Ecto neural progenitor cell (in vitro differentiated cells): Measurements from ENCODE around the gene ASIC4.
A peak's percentile ranks its signal among the peaks of the same experiment; 100 is the strongest.

Source experiments
- DNase-seq: peaks from one replicate; pipeline ENCODE4 v3.0.0-alpha.2; 2018; ENCODE audit warnings: low spot score

ASIC4 gene

DNA sequence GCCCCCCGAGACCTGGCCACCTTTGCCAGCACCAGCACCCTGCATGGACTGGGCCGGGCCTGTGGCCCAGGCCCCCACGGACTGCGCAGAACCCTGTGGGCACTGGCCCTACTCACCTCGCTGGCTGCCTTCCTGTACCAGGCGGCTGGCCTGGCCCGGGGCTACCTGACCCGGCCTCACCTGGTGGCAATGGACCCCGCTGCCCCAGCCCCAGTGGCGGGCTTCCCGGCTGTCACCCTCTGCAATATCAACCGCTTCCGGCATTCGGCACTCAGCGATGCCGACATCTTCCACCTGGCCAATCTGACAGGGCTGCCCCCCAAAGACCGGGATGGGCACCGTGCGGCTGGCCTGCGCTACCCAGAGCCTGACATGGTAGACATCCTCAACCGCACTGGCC lies 554 bp downstream of the ASIC4 start:
- no peak for DNase-seq

DNA sequence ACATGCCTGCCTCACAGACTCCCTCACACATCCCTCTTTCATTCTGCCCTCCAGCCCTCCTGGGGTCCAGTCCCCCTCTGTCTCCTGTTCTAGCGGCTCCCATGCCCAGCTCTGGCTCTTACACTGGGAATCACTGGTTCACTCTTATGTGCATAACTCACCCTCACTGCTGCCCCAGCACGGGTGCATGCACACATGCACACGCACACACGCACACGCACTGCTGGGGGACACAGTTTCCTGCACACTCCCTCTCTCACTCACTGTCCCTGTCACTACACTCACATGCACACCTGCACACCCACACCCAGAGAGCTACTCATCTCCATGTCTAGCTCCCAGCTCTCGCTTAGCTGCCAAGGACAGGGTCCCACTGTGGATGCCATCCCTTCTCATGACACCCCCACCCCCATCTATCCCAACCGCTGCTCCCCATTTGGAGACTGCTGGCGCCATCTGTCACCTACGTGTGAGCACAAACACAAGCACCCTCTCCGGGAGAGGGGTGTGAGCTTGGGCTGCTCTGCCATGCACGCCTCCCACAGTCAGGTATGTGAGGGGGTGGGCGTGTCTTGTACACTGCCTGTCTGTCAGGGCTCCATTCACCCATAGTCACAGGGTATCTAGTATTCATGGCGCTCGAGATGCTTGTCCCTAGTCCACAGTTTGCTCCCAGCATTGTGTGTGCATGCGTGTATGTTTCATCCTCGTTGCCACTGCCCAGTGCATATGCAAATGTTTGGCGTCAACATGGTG lies 1.8 kb downstream of the ASIC4 start:
- no peak for DNase-seq

GRCh38 chr2:219516888-219517287 lies 2.6 kb downstream of the ASIC4 start:
- DNase-seq: no peak

DNA sequence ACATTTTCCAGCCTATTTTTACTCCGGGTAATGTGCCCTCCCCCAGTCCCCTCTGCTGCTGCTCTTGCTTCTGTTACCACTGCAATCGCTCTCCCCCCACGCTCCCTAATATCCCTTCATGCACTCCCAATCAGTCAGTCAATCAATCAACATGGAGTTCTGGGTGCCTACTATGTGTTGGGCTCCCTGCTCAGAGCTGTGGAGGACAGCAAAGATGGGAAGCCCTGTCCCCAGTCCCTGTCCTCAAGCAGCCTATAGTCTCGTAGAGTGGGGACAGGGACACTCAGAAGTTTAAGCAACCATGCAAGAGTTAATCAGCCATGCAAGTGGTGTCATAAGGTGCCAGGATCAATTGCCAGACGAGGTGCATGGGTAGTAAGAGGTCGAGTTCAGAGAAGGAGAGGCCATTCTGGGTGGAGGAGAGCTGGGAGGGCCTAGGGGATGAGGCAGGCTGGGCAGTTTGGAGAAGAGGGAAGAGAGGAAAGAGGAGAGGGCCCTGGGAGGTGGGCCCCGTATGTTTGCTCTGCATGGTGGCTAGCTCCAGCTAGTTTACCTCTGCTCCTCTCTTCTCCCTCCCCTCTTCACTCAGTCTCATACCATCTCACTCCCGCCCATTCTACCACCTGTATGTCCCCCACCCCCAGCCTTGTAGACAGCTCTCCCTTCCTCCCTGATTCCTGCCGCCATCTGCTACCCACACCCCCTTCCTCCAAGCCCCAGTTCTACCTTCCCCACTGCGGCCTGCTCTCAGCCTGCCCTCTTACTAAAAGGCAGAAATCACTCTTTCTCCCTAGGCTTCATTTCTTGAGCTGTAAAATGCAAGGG lies 3.9 kb downstream of the ASIC4 start:
- DNase-seq: no peak

GRCh38 chr2:219519526-219519916 lies 5.2 kb downstream of the ASIC4 start:
- DNase-seq: no peak

DNA sequence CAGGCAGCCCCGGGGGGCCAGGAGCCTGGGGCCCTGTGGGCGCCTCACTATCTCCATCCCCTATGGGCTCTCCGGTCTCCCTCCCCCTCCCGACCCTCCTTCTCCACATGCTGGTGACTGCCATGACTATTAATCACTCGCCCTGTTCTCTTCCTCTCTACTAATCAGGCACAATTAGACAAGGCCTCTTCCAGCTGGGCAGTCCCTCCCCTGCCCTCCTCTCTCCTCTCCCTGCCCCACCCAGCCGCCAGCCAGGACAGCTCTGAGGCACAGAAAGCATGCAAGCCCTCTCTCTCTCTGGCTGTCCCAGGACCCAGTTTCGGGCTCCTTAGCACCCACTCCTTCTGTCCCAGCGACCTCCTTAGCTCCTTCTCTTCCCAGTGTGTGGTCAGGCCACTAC lies 5.8 kb downstream of the ASIC4 start:
- no peak for DNase-seq

GRCh38 chr2:219521066-219521880 lies 7.0 kb downstream of the ASIC4 start:
- peak; percentile 83 for DNase-seq

DNA sequence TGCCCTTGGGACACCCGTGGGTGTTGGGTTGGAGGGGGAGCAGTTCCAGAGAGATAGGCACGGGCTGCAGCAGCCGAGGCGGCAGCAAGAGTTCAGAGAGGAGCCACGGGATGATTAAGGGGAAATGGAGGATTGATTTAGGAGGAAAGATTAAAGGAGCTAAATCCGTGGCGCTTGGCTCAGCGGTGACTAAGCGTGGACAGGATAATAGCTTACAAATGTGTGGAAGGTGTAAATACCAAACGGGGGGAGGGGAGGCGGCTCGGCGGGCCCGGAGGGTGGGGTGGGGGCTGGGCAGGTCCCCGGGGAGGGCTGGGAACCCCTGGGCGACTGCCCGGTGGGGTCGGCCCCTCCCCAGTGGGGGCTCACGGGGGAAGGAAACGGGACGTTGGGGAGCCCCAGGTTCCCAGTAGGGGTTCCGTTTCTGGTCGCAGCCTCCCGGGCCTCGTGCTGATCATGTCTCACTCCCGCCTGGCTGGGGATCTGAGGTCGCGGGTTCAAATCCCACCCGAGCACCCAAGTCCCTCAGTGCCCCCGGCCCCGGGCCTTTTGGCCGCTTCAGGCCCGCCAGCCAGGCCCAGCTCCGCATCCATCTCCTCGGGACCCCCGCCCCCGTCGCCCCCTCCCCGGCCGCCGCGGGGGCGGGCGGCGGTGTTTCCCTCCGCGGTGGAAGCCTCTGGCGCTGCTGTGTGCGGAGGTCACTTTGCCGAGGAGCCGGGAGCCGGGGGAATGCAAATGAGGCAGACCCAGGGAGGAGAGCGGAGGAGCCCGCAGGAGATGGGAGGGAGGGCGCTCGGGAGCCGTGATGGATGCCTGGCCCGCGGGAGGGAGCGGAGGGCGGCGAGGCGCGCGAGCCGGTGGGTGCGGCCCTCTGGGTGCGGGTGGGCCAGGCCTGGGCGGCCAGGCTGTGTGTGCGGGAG lies 8.1 kb downstream of the ASIC4 start:
- peak; percentile 87 for DNase-seq

DNA sequence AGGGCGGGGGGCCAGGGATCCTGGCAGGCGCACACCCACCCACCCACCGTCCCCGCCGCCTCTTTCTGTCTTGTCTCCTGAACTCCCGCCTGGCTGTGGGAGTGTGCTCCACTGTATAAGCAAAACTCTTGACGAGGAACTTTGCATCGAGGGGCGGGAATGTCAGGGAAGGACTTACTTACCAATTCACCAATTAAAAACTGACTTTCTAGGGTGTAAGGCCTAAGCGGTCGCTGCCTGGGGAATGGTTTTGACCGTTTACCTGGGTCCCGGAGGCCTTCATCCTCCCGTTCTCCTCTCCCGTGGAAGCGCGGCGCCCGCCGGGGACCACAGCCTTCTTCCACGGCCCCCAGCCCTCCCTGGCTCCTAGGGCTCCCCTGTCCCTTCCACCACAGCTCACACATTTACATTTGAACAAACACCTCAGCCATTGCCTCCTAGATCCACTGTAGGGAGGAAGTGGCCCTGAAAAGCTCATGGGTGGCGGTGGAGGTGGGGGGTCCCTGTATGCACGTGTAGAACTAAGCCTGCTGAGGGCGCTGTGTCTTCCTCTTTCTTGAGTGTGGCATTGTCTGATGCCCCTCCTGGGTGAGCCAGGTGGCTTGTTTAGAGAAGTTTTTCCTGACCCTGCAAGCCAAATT lies 8.9 kb downstream of the ASIC4 start:
- no peak for DNase-seq

- DNase-seq: no peak
Measured at GRCh38 chr2:219524817-219525216, 10.5 kb downstream of the ASIC4 start.

GRCh38 chr2:219525533-219526232 lies 11.4 kb downstream of the ASIC4 start:
- peak; percentile 82 for DNase-seq

DNA sequence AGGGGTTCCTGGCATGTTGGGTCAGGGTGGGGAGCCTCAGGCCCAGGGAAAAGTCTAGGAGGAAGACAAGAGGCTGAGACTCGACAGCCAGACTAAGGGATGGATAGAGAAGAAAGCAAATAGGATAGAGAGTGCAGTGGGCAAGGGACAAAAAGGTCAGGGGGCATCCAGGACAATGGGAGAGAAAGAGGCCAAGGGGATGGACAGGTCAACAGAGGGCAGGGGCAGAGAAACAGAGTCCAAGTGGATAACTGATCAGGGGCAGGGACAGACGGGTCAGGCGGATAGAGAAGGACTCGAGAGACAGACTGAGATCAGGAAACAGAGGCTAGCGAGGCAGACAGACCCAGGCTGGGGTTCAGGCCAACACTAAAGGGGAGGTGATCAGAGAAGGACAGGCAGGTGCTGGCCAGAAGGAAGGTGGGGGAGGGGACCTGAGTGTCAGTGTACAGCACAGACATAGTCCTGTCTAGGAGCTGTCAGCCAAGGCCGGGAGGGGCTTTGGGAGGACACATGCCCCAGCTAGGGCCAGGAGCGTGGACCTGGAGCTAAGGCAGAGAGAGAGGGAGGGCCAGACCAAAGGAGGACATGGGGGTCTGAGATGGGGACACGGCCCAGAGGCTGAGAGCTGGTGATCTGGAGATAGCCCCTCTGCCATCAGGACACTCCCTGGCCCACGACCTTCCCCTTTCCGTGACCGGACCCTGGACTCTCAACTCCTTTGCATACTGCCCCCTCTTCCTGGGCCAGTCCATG lies 12.2 kb downstream of the ASIC4 start:
- no peak for DNase-seq

- DNase-seq: no peak
Measured at GRCh38 chr2:219527076-219527394, 12.8 kb downstream of the ASIC4 start.

- no peak for DNase-seq
Measured at GRCh38 chr2:219527472-219527871, 13.2 kb downstream of the ASIC4 start.

DNA sequence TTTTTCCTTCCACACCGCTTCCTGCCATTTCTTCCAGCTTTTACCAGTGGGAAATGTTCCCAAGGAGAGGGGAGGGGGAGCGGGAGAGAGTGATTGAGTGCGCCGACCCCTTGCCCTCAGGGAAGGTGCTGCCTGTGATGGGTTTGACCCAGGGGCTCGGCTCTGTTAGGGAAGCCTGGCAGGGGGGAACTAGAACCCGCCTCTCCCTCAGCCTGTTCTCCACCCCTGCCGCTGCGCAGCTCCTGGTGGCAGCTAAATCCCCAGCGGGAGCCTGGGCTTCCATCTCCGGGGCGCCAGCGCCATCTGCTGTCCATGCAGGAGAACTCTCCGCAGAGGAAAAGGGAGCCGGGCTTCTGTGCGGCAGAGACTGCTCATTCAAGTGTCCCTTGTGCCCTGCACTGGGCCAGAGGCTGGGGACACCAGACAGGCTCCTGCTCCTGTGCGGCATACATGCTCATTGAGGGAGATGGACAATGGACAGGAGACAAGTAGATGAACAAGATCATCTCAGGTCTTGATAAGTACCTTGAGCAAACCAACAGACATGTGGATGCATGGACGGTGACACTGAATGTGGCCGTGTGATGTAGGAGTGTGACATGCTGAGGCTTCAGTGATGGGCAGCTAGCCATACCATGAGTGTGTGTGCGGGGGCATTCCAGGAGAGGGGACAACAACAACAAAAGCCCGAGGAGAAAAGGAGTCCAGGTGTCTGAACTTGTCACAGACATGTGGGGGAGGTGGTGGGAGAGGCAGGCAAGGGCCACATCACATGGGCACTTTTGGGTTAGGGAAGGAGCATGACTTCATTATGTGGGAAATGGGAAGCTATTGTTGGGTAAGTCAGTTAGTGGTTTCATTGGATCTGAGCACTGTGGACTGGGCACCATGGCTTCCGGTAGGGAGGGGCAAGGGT lies 16.0 kb downstream of the ASIC4 start:
- peak; percentile 96 for DNase-seq

DNA sequence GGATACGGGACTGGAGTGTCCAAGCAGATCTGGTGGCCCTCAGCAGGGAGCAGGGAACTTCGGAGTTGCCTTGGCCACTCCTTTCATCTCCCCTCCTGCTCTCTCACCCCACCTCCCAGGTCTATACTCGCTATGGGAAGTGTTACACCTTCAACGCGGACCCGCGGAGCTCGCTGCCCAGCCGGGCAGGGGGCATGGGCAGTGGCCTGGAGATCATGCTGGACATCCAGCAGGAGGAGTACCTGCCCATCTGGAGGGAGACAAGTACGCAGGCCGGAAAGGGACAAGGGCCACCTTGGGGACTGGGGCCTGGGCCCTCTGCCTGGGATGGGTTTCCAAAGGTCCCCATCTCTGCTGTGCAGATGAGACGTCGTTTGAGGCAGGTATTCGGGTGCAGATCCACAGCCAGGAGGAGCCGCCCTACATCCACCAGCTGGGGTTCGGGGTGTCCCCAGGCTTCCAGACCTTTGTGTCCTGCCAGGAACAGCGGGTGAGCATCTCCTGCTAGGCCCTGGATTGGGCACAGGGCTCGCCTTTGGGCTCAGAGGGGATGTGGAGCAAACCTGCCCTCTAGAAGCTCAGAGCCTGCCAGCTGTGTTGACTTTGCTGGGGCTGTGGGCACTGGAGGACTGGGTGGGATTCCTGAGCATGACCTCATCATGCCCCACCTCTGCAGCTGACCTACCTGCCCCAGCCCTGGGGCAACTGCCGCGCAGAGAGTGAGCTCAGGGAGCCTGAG lies 17.5 kb downstream of the ASIC4 start:
- DNase-seq: no peak

DNA sequence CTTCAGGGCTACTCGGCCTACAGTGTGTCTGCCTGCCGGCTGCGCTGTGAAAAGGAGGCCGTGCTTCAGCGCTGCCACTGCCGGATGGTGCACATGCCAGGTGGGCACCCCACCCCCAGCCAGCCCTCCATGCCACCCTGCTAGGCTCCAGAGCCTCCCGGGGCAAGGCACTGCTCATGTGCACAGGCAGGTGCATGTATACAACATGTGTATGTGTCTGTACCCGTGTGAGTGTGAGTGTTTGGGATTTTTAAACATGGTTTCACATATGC lies 18.0 kb downstream of the ASIC4 start:
- no peak for DNase-seq

DNA sequence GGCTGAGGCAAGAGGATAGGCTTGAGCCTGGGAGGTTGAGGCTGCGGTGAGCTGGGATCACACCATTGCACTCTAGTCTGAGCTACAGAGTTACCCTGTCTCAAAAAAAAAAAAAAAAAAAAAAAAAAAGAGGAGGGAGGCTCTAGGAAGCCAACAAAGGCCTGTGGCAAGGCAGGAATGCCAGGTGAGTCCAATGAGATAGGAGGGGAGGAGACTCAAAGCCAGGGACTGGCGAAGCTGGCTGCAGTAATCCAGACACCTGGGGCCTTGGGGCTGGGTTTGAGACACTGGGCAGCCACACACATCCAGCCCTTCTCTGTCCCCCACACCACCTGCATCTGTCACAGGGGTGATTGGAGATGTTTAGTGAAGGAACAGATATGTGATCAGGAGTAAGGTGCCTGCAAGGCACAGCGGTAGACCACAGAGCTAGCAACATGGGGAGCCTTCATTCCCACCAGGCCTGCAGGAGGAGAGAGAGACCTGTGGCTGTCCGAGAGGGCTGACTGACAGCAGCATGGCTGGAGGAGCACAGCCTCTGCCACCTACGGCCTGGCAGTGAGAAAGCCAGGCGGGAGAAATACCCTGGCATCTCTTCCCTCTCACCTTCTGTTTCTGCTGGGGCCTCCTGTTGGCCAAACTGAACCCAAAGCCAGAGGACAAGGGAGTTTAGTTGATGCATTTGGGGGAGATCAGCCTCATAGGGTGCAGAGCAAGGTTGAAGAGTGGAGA lies 19.8 kb downstream of the ASIC4 start:
- no peak for DNase-seq
